Natural killer cell (primary cell): ENCODE measurements around the gene IGSF9. TPM values are rescaled to one million over a fixed set of nuclear protein-coding genes. Genes with fewer than 3 reads are reported as not detected.

Experiments used
- ATAC-seq, 3 donors: fragments of 150-1000 bp in 2 of 3; fragments of 200-7000 bp in 1 of 3; cut with Tn5 transposase; 1 replicate in 1 of 3; 2 replicates in 2 of 3; pipeline ENCODE4 v1.10.0; 2021; ENCODE audit warnings: mild to moderate bottlenecking in 2 of 3, moderate library complexity in 2 of 3
- DNase-seq, 2 donors: peaks; one replicate each; pipeline versions ENCODE4 v3.0.0 to v3.0.0-alpha.2; 2013 to 2021; ENCODE audit warnings: mixed read lengths in 1 of 2
- H3K27ac ChIP-seq: one replicate; pipeline ENCODE4 v1.5.1; 2013; ENCODE audit warnings: mild to moderate bottlenecking, low read length
- H3K27me3 ChIP-seq: one replicate; pipeline ENCODE4 v1.6.1; 2013; ENCODE audit warnings: low read length; ENCODE audit not compliant: control insufficient read depth, insufficient read depth
- H3K36me3 ChIP-seq: one replicate; pipeline ENCODE4 v1.6.1; 2013; ENCODE audit warnings: low read length; ENCODE audit not compliant: control insufficient read depth, insufficient read depth
- H3K4me1 ChIP-seq: one replicate; pipeline ENCODE4 v1.6.1; 2013; ENCODE audit warnings: low read length; ENCODE audit not compliant: control insufficient read depth, insufficient read depth
- H3K4me3 ChIP-seq: one replicate; pipeline ENCODE4 v1.5.1; 2013; ENCODE audit warnings: low read length
- H3K9me3 ChIP-seq: one replicate; pipeline ENCODE4 v1.6.1; 2013; ENCODE audit warnings: low read length; ENCODE audit not compliant: control insufficient read depth, insufficient read depth
- H3K27ac Mint-ChIP-seq, 2 donors: one replicate each; pipeline ENCODE4 v1.8.0; 2022; ENCODE audit warnings: mild to moderate bottlenecking in 2 of 2, mixed read lengths in 2 of 2, moderate library complexity in 1 of 2
- H3K27me3 Mint-ChIP-seq, 2 donors: one replicate each; pipeline ENCODE4 v1.8.0; 2022; ENCODE audit warnings: low read depth in 2 of 2, mixed read lengths in 2 of 2
- H3K36me3 Mint-ChIP-seq: one replicate; pipeline ENCODE4 v1.8.0; 2022; ENCODE audit warnings: mixed read lengths
- H3K4me1 Mint-ChIP-seq, 2 donors: one replicate each; pipeline ENCODE4 v1.8.0; 2022; ENCODE audit warnings: mixed read lengths in 2 of 2
- H3K4me3 Mint-ChIP-seq: one replicate; pipeline ENCODE4 v1.8.0; 2022; ENCODE audit warnings: mild to moderate bottlenecking, moderate library complexity, mixed read lengths
- H3K9me3 Mint-ChIP-seq, 2 donors: one replicate each; pipeline ENCODE4 v1.8.0; 2022; ENCODE audit warnings: mixed read lengths in 2 of 2
- WGBS: methylation state at CpG from one replicate; pipeline ENCODE4 v1.1.7; 2013; ENCODE audit warnings: missing lambda C conversion rate; ENCODE audit not compliant: insufficient coverage; 5-methylcytosine and 5-hydroxymethylcytosine counted together
- intact Hi-C: fragments of 100-400 bp; cut with micrococcal nuclease; formaldehyde crosslinking; loops from one replicate; pipeline ENCODE4 v1.14.2; 2022
- total RNA-seq, 4 donors: library from RNA; stranded (reverse); fragments of 120-200 nt in 1 of 4; gene quantifications; one replicate each; pipeline versions ENCODE4 v1.2.3 to v1.2.4, GENCODE V29; 2013 to 2022
- TF ChIP-seq, protein P1 (sequence below): fragments of 200-600 bp; IDR thresholded peaks from one replicate; pipeline ENCODE4 v1.8.0; 2022; ENCODE audit warnings: antibody characterized with exemption

Gene IGSF9
- total RNA-seq, 3 donors from 2014 or later (not counting 1 experiment from before 2014, with no cell fraction given) = not detected

- Histone ChIP-seq H3K36me3 (no peaks in the 10 kb centered on the region), H3K9me3 (no peaks in the 10 kb centered on the region), H3K4me3 (no peak overlapping the region), H3K27me3 (peaks cover 2% of the 10 kb centered on the region), H3K4me1 (no peaks in the 10 kb centered on the region), H3K27ac (no peak overlapping the region)
- H3K9me3 Mint-ChIP-seq = no peaks in the 10 kb centered on the region
- intact Hi-C loops = no loop called here
- H3K27ac Mint-ChIP-seq = no peak overlapping the region
- 72% methylated on average over 2 of the region's 2 CpGs for WGBS
- H3K36me3 Mint-ChIP-seq = no peaks in the 10 kb centered on the region
- H3K27me3 Mint-ChIP-seq = peaks cover 35 to 56% of the 10 kb centered on the region in 2 donors
- no peak for DNase-seq
- no peak for ATAC-seq
- H3K4me1 Mint-ChIP-seq = peaks cover 0 to under 1% of the 10 kb centered on the region in 2 donors
- no peak overlapping the region for H3K4me3 Mint-ChIP-seq
- TF ChIP-seq, protein P1, sequence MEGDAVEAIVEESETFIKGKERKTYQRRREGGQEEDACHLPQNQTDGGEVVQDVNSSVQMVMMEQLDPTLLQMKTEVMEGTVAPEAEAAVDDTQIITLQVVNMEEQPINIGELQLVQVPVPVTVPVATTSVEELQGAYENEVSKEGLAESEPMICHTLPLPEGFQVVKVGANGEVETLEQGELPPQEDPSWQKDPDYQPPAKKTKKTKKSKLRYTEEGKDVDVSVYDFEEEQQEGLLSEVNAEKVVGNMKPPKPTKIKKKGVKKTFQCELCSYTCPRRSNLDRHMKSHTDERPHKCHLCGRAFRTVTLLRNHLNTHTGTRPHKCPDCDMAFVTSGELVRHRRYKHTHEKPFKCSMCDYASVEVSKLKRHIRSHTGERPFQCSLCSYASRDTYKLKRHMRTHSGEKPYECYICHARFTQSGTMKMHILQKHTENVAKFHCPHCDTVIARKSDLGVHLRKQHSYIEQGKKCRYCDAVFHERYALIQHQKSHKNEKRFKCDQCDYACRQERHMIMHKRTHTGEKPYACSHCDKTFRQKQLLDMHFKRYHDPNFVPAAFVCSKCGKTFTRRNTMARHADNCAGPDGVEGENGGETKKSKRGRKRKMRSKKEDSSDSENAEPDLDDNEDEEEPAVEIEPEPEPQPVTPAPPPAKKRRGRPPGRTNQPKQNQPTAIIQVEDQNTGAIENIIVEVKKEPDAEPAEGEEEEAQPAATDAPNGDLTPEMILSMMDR = no peak
Measured at GRCh38 chr1:159951016-159951415, 5.6 kb upstream of the IGSF9 start.

- no peaks in the 10 kb centered on the region for H3K36me3 ChIP-seq
- Mint-ChIP-seq H3K36me3 (no peaks in the 10 kb centered on the region), H3K27ac (no peak overlapping the region), H3K9me3 (no peaks in the 10 kb centered on the region), H3K4me1 (peaks cover 7 to 11% of the 10 kb centered on the region in 2 donors), H3K4me3 (no peak overlapping the region), H3K27me3 (peaks cover 41 to 53% of the 10 kb centered on the region in 2 donors)
- DNase-seq (no peak), ATAC-seq (no peak)
- no peaks in the 10 kb centered on the region for H3K9me3 ChIP-seq
- no peak overlapping the region for H3K27ac ChIP-seq
- TF ChIP-seq, protein P1 = no peak
- intact Hi-C loops = no loop called here
- 81% methylated on average over 4 of the region's 4 CpGs for WGBS
- peaks cover 5% of the 10 kb centered on the region for H3K4me1 ChIP-seq
- H3K4me3 ChIP-seq = no peak overlapping the region
- H3K27me3 ChIP-seq = peaks cover 8% of the 10 kb centered on the region
Measured at GRCh38 chr1:159949981-159950381, 4.6 kb upstream of the IGSF9 start.

GRCh38 chr1:159949123-159949522 is 3.7 kb upstream of the IGSF9 start:
- Mint-ChIP-seq H3K4me1 (peaks cover 7 to 15% of the 10 kb centered on the region in 2 donors), H3K4me3 (no peak overlapping the region), H3K36me3 (no peaks in the 10 kb centered on the region), H3K27ac (no peak overlapping the region), H3K9me3 (no peaks in the 10 kb centered on the region), H3K27me3 (peaks cover 45 to 53% of the 10 kb centered on the region in 2 donors)
- no peaks in the 10 kb centered on the region for H3K36me3 ChIP-seq
- peaks cover 17% of the 10 kb centered on the region for H3K27me3 ChIP-seq
- 89% methylated on average over 6 of the region's 6 CpGs for WGBS
- intact Hi-C loops = no loop called here
- DNase-seq = no peak
- H3K4me3 ChIP-seq = no peak overlapping the region
- no peak overlapping the region for H3K27ac ChIP-seq
- TF ChIP-seq, protein P1 = no peak
- no peaks in the 10 kb centered on the region for H3K9me3 ChIP-seq
- peaks cover 6% of the 10 kb centered on the region for H3K4me1 ChIP-seq
- ATAC-seq = no peak

DNA sequence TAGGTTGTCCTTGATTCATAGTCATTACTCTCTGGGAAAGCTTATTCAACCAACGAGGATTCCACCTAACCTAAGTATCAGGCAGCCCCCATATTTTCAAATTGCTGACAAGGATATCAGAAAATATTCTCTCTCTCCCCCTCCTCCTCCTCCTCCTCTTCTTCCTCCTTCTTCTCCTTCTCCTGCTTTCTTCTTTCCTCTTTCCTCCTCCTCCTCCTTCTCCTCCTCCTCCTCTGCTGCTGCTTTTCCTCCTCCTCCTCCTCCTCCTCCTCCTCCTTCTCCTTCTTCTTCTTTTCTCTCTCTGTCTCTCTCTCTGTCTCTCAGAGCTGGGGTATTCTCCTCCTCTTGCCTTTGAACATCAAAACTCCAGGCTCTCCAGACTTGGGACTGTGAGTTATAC is 2.5 kb upstream of the IGSF9 start:
- no peak overlapping the region for H3K4me3 Mint-ChIP-seq
- H3K4me1 ChIP-seq = peaks cover 6% of the 10 kb centered on the region
- no peaks in the 10 kb centered on the region for H3K36me3 Mint-ChIP-seq
- TF ChIP-seq, protein P1 = no peak
- H3K27me3 ChIP-seq = peaks cover 18% of the 10 kb centered on the region
- no peak overlapping the region for H3K27ac ChIP-seq
- H3K9me3 ChIP-seq = no peaks in the 10 kb centered on the region
- intact Hi-C loops = no loop called here
- peaks cover 45 to 46% of the 10 kb centered on the region in 2 donors for H3K27me3 Mint-ChIP-seq
- no peak overlapping the region for H3K27ac Mint-ChIP-seq
- no peaks in the 10 kb centered on the region for H3K36me3 ChIP-seq
- WGBS = 70% methylated on average over 1 of the region's 1 CpG
- H3K4me3 ChIP-seq = no peak overlapping the region
- no peak for ATAC-seq
- H3K4me1 Mint-ChIP-seq = peaks cover 7 to 15% of the 10 kb centered on the region in 2 donors
- DNase-seq = no peak
- H3K9me3 Mint-ChIP-seq = no peaks in the 10 kb centered on the region
